Measurements from ENCODE around the gene MT1H.

DNA sequence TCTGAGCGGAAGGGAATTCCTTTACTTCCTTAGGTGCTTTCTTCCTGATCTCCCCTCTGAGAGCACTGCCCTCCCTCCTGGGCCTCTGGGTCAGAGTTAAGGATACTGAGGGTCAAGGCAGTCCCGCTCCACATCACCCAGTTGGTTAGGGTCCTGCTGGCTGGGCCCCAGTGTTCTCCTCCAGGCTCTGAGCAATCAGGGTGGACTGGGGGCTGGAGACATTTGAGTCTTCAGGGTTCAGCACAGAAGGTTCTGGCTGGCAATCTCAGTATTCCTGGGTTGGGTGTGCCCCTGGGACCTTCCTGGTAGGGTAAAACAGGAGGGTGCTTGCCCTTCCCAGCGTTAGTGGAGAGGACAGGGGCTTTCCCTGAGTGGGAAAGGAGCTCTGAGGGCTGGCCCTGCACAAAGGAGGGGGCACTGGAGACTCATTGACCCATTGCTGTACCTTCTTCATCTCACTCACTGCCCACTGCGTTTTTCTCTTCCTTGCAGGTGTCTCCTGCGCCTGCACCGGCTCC is 36.7 kb upstream of the MT1H start:
- no peak for TF ChIP-seq EZH2 (IDR thresholded peaks at IDR 0.05; ENCODE audit: borderline replicate concordance, low read length)
- TF ChIP-seq, protein P1, sequence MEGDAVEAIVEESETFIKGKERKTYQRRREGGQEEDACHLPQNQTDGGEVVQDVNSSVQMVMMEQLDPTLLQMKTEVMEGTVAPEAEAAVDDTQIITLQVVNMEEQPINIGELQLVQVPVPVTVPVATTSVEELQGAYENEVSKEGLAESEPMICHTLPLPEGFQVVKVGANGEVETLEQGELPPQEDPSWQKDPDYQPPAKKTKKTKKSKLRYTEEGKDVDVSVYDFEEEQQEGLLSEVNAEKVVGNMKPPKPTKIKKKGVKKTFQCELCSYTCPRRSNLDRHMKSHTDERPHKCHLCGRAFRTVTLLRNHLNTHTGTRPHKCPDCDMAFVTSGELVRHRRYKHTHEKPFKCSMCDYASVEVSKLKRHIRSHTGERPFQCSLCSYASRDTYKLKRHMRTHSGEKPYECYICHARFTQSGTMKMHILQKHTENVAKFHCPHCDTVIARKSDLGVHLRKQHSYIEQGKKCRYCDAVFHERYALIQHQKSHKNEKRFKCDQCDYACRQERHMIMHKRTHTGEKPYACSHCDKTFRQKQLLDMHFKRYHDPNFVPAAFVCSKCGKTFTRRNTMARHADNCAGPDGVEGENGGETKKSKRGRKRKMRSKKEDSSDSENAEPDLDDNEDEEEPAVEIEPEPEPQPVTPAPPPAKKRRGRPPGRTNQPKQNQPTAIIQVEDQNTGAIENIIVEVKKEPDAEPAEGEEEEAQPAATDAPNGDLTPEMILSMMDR (IDR thresholded peaks at IDR 0.05; ENCODE audit: low read length): no peak
